Measurements from ENCODE around the gene ITPR1.
"Not testable (repeated sequence)": the region's sequence is repeated elsewhere in the genome, so short reads cannot be mapped to it uniquely, and the experiment has no call there.

ITPR1 gene

DNA sequence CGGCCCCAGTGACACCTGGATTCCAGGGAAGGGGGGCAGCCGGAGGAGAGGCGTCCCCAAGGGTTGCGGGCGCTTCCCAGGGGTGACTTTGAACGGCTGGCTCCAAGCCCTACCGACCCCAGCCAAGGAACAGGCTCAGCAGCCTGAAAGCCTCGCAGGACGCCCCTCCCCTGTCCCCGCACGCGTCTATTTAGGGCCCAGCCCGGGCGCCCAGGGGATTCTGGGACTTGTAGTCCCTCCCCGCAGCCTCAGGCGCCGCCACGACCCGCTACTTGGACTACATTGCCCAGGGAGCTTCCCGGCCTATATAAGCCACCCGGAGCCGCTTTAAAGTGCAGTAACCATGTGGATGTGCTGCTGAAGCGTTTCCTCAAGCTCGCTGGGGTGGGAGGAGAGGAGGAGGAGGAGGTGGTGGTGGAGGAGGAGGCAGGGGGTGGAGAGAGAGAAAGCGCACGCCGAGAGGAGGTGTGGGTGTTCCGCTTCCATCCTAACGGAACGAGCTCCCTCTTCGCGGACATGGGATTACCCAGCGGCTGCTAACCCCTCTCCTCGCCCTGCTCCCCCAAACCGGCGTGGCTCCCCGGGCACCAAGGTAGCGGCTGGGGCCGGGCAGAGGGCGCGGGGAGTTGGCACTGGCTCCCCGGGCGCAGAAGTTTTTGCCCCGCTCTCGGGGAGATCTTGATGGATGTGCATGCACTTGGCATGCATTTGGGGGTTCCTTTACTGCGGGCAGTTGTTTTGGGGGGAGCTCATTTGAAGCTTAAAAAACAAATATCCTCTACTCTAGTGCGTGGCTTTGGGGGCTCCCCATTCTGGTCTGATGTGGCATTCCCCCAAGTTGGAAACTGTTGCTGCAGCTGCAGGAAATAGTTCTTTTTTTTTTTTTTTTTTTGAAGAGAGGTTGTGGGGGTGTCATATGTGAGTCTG lies at the start of gene ITPR1:
TSS of gene ITPR1 (plus strand) at position 335 of the 927 bp plus-strand sequence. CDS start 23,144 bp downstream, outside the sequence.
- peak; percentile 93 for DNase-seq (ENCODE audit: low spot score)
- TF ChIP-seq, protein P1, sequence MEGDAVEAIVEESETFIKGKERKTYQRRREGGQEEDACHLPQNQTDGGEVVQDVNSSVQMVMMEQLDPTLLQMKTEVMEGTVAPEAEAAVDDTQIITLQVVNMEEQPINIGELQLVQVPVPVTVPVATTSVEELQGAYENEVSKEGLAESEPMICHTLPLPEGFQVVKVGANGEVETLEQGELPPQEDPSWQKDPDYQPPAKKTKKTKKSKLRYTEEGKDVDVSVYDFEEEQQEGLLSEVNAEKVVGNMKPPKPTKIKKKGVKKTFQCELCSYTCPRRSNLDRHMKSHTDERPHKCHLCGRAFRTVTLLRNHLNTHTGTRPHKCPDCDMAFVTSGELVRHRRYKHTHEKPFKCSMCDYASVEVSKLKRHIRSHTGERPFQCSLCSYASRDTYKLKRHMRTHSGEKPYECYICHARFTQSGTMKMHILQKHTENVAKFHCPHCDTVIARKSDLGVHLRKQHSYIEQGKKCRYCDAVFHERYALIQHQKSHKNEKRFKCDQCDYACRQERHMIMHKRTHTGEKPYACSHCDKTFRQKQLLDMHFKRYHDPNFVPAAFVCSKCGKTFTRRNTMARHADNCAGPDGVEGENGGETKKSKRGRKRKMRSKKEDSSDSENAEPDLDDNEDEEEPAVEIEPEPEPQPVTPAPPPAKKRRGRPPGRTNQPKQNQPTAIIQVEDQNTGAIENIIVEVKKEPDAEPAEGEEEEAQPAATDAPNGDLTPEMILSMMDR (IDR thresholded peaks at IDR 0.05; ENCODE audit: extremely low read depth, missing control alignments) = no peak

DNA sequence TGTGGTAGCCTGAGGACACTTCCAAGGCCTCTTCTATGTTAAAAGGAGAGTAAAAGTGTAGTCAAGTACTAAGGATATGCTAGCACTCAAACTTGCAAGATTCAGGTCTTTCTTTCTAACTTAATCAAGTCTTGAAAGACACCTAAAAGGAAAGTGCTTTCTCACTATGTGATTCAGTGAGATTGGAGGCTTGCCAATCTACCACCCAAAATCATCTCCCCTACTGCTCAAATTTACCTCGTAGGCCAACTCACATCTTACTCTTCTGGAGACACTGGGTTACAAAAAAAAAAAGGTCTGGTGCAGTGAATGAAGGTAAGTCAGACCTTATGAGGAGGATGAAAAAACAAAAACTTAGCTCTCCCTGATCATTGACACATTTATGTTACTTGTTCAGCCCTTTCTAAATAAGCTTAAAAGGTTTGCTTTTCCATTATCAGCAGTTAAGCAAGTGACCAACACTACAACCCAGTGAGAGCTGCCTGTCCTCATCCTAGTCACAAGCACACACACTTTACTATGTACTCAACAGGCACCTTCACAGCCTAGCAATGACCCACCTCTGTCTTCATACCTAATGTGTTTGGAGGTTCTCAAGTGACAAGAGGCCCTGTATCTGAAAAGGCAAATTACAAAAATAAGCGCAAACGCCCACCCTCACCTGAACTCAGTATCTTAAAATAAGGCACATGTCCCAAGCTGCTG lies 45.7 kb upstream of the ITPR1 start:
- TF ChIP-seq, protein P1 (IDR thresholded peaks at IDR 0.05; ENCODE audit: extremely low read depth, missing control alignments) = no peak
- no peak for DNase-seq (ENCODE audit: low spot score)

DNA sequence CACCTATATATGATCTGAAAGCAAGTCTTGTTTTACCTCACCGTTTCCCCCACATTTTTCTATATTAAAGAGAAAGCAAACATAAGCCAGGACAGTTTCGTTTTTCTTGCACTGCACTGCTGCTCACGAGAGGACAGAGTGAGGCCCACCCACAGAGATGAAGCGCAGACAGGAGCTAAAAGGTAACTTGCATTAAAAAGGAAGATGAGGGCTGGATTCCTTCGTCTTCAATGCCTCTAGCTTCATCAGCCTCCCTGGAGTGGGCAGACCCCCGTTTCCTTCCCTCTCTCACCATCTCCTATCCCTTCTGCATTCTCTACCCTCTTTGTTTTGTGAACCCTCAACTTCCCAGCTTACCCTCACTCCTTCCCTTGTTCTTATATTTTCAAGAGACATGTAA lies 45.0 kb upstream of the ITPR1 start:
- TF ChIP-seq, protein P1 (IDR thresholded peaks at IDR 0.05; ENCODE audit: extremely low read depth, missing control alignments) = no peak
- no peak for DNase-seq (ENCODE audit: low spot score)

DNA sequence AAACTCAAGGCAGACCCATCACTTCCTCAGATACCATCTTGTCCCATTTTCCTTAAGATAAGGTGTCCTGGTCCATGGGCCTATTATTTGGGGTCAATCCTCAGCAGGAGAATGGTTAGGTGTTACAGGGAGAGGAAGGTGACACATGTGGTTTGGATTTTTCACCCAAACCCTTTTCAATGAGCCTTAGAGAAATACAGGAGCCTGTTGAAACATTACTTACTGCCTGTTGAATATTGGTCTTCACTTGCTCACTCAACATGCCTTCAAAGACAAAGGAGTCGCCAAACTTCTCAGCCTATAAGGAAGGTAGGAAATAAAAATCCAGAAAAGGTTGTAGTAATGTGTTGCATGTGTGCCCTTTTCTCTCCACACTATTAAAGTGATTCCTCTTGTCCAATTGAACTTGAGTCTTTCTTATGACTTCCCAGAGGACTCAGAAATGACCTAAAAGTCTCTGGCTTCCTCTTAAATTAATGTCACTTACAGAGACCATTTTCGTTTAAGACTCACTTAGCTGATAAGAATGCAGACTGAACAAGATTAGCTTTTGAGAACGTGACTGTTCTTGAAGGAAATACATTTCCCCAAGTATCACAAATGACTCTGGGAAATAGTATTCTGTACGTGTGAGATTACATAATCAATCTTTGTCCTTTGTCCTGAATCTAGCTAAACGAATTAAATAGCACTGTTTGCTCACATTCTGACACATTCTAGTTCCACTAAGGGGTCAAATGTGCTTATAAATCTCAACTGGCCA lies 43.9 kb upstream of the ITPR1 start:
- TF ChIP-seq, protein P1 (IDR thresholded peaks at IDR 0.05; ENCODE audit: extremely low read depth, missing control alignments) = no peak
- DNase-seq (ENCODE audit: low spot score) = no peak

DNA sequence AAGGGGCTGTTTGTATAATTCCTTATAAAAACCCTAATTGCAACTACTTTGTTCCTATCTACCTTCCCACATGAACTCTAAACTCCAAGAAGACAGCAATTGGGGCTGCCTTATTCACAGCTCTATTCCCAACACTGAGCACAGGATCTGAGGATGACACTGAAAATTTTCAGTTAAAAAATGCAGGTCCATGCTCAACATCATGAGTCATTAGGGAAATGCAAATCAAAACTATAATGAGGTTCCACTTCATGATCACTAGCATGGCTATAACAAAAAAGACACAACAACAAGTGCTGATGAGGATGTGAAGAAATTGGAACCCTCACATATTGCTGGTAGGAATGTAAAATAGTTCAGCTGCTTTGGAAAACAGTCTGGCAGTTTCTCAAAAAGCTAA lies 39.0 kb upstream of the ITPR1 start:
- no peak for DNase-seq (ENCODE audit: low spot score)
- TF ChIP-seq, protein P1 (IDR thresholded peaks at IDR 0.05; ENCODE audit: extremely low read depth, missing control alignments) = no peak

DNA sequence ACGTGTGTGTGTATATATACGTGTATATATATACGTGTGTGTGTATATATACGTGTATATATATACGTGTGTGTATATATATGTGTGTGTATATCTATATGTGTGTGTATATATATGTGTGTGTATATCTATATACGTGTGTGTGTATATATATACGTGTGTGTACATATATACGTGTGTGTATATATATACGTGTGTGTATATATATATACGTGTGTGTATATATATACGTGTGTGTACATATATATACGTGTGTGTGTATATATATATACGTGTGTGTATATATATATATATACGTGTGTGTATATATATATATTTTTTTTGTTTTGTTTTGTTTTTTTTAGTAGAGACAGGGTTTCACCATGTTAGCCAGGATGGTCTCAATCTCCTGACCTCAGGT lies 36.4 kb upstream of the ITPR1 start:
- DNase-seq (ENCODE audit: low spot score) = not testable (repeated sequence)

DNA sequence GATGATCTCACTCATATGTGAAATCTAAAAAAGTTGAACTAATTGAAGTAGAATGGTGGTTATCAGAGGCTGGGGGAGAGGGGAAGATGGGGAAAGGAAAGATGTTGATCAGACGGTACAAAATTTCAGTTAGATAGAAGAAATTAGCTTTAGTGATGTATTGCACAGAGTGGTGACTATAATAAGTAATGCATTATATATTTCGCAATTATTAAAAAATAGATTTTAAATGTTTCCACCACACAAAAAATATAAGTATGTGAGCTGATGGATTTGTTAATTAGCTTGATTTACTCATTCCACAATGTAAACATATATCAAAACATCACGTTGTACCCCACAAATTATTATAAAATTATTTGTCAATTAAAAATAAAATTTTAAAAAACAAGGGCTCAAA lies 34.2 kb upstream of the ITPR1 start:
- TF ChIP-seq, protein P1 (IDR thresholded peaks at IDR 0.05; ENCODE audit: extremely low read depth, missing control alignments) = no peak
- no peak for DNase-seq (ENCODE audit: low spot score)

Measured in GM20000 (cell line).